A673 (cell line): ENCODE data around the gene UNC45A.

Experiments used
- CTCF ChIP-seq: fragments of 300-800, 200-600 bp; sonication (generic); conservative IDR thresholded peaks from 2 replicates; pipeline ENCODE4 v1.5.1; 2017; ENCODE audit warnings: low read depth, mild to moderate bottlenecking, antibody characterized with exemption, low read length, moderate library complexity, mixed read lengths
- EZH2 ChIP-seq: fragments of 200-600 bp; sonication (generic); IDR thresholded peaks from 2 replicates; pipeline ENCODE4 v1.6.1; 2017; ENCODE audit warnings: borderline replicate concordance, low read depth, mild to moderate bottlenecking, mixed read lengths, antibody characterized with exemption, low read length; ENCODE audit not compliant: poor library complexity, severe bottlenecking

GRCh38 chr15:90986790-90987507 lies 51.9 kb downstream of the UNC45A start:
- no peak for TF ChIP-seq CTCF
- TF ChIP-seq EZH2: no peak
